Activated T-cell treated with anti-CD3 and anti-CD28 coated beads for 4 hours (primary cell): ENCODE results near the gene CDH12.

ENCODE experiments used
- DNase-seq: peaks from one replicate; pipeline ENCODE4 v3.0.0-alpha.2; 2020

CDH12 gene

DNA sequence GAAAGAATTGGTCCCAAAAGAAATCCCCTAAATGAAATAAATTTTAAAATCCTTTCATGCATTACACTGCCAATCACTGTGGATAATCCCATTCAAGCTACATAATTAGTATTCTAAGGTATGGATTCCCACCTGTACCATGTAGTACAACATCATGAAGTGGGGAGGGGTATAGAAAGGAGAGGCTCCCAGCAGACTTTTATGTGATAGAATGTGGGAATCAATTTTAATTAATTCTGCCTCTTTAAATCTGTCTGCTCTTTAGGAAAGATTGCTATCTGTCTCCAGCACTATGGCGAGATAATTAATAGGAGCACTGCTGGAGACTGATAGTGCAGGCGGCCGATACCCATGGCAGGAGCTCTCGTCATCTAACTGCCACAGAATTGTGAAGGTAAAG, 95.4 kb downstream of the CDH12 start:
- DNase-seq: no peak

- DNase-seq: no peak
Observed at GRCh38 chr5:22754155-22754554, 99.0 kb downstream of the CDH12 start.

- DNase-seq: no peak
Observed at GRCh38 chr5:22751536-22751935, 101.6 kb downstream of the CDH12 start.

DNA sequence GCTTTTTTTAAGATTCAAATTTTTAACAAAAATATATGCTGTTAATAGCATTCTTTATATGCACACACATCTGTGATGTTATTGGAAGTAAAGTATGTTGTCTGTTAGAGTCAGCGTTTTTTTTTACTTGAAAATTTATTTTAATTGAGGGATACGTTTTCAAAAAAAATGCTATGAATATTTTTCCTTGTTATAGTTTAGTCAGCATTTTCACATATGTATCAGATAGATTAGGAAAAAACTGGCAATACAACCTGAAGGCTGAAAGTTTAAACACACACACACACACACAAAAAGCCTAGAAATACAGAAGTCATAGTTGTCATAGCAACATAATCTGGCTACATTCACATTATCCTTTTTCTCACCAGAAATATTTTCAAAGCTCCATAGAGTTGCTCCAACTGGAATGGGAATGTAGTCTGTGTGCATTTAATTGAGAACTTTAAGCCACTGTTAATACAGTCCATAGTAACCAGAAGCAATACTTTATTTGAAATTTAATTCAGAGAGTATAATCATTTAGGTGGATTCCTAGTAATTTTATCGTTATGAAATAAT, 116.6 kb downstream of the CDH12 start:
- DNase-seq: no peak

DNA sequence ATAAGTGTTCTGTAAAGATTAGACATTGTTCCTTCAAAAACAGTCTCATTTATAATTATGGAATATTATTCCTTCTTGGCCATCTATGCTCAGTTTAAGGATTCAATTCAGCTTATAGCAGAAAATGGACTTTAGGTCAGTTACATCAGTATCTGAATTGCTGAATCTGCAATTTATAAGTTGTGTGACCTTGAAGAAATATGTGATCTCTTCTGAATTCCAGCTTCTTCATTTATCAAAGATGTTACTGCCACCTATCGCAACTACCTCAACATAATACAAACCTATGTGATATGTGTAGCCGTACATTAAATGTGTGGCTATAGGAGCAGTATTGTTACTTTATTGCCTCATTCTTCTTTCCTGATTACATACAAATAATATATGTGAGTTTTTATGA, 118.2 kb downstream of the CDH12 start:
- DNase-seq: no peak

DNA sequence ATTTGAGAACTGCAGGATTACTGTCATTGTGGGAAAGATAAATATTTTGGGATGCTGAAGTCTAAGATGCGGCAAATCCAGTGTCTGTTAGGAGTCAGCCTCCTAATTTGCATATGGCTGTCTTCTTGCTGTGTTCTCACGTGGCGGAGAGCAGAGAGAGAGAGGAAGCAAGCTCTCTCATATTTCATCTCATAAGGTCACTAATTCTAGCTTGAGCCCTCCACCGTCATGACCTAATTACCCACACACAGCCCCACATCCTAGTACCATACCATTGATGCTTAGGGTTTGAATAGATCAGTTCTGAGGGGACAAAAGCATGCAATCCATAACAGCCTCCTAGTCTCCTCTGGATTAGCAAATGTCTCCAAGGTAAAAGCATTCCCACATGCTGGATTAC, 124.5 kb downstream of the CDH12 start:
- no peak for DNase-seq

DNA sequence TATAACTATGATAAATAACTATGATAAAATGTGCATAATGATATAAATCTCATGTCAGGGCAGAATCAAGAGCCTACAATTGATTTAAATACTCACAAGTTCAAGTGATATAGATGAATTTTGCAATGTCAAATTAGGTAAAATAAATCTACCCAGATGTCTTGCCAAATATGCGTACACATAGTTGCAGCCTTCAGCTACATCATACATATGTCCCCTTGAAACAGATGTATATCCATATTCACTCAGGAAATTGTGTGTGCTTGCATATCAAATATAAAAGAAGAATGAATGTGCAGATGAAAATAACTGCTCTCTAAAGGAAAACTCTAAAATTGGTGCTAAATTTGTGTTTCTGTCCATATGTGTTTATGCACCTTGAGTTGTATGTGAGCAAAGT, 130.7 kb downstream of the CDH12 start:
- DNase-seq: no peak

GRCh38 chr5:22722056-22722455, 131.1 kb downstream of the CDH12 start:
- DNase-seq: no peak

DNA sequence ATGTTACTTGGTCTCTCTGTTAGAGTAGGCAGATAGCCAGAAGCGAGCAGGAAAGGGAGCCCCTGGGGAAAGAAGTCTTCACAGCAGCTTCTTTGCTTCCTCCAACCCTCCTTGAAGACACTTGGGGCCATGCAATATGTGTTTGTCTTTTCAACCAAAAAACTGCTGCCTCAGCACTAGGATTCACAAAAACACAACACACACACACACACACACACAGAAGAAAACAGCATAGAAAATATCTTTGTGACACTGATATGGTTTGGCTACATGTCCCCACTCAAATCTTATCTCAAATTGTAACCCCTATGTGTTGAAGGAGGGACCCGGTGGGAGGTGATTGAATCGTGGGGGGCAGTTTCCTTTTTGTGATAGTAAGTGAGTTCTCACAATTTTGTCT, 133.3 kb downstream of the CDH12 start:
- no peak for DNase-seq

GRCh38 chr5:22710660-22711059, 142.5 kb downstream of the CDH12 start:
- no peak for DNase-seq

- DNase-seq: no peak
Observed at GRCh38 chr5:22709743-22710142, 143.4 kb downstream of the CDH12 start.

DNA sequence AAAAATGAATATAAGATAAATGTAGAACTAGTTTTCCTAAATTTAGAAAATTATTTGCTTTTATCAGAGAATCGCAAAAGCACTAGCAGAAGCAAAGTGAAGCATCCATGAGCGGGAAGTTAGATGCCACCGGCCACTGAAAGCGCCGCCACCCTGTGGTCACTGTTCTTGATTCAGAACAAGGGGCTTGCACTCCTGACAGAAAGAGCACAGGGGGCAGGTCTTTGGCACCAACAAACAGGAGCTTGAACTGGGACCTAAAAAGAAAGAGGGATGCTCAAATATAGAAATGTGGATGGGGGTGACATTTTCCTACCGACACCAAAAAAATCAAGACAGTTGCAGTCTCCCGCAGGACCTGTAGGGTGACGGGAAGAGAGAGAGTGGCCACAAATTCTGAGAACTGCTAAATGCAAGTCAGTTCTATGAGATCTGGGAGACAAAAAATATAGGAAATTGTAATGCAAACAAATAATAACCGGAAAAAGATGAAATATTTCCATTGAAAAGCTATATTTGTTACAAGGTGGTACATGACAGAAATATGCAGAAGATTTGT, 144.3 kb downstream of the CDH12 start:
- DNase-seq: no peak

GRCh38 chr5:22706901-22707300, 146.2 kb downstream of the CDH12 start:
- no peak for DNase-seq

- DNase-seq: no peak
Observed at GRCh38 chr5:22699319-22699718, 153.8 kb downstream of the CDH12 start.

- no peak for DNase-seq
Observed at GRCh38 chr5:22693121-22693520, 160.0 kb downstream of the CDH12 start.

DNA sequence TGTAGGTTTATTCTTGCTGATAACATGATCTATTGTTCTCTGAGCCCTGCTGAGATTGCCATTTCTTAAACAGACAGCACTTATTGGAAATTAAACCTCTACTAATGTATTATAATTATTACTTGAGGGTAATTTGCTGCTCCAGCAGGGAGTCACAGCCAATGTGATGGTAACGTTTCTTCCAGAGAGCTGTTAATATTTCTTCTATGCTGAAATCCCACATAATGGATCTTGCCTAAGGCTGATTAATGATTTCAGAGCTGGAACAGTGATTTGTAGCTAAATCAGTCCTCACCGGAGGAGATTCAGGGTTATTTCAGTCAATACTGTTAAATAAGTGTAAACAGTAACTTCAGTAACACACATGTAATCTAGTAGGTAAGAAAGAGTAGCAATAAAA, 170.1 kb downstream of the CDH12 start:
- no peak for DNase-seq

DNA sequence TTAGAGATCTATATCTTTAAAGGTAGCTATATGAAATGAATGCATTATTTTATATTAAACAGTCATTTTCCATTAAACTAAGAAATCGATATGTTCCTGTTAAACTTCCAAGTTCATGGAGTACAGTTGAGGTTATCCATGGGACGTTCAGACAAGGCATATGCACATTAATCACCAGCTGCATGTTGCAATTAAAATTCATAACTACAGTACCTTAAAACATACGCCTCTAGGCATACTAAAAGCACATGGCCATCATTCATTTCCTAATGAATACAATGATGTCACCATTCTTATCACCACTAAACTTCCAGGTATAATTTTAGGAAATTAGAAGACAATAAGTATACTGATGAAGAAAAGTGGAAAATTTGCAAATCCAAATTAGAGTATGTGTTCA, 174.3 kb downstream of the CDH12 start:
- no peak for DNase-seq

- no peak for DNase-seq
Observed at GRCh38 chr5:22673131-22673530, 180.0 kb downstream of the CDH12 start.

- DNase-seq: no peak
Observed at GRCh38 chr5:22669345-22669744, 183.8 kb downstream of the CDH12 start.

- no peak for DNase-seq
Observed at GRCh38 chr5:22665801-22666200, 187.3 kb downstream of the CDH12 start.

DNA sequence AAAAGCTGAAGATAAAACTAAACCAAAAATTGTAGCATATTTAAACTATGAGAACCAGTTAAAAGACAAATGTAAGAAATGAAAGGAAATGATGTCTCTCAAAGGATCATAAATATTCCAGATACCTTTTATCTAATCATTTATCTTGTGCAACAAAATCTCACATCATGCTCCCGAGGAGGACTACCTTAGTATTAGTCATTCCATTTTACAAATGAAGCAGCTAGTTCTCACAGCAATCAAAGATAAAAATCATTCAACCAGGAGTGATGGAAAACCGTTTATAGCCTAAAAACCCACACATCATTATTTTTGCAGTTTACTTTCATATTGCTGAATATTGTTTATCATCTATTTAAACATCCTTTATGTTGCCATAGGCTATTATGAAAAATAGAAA, 190.0 kb downstream of the CDH12 start:
- DNase-seq: no peak

GRCh38 chr5:22662391-22662790, 190.8 kb downstream of the CDH12 start:
- DNase-seq: no peak

DNA sequence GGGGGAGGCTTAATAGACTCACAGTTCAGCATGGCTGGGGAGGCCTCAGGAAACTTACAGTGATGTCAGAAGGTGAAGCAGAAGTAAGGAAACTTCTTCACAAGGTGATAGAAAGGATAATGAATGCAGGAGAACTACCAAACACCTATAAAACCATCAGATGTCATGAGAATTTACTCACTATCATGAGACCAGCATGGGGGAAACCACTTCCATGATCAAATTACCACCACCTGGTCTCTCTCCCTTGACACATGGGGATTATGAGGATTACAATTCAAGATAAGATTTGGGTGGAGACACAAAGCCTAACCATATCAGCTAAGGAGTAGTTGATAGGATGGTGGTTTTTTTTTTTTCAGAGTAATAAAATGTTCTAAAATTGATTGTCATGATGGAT, 201.8 kb downstream of the CDH12 start:
- DNase-seq: no peak

DNA sequence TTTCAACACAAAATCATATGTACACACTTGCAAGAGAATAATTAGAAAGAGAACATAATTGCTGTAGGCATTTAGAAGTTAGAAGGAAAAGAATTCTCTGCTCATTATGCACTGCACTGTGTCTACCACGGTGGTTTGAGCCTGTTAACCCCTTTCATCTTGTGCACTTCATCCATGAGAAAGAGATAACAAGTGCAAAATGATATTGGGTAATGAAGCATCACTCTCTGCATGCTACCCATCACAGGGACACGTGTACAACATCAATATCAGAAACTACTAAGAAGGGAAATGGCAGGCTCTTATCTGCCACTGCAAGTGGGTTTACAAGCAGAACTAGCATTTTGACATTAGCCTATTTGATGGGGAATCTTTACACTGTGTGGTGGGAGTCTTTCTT, 202.6 kb downstream of the CDH12 start:
- DNase-seq: no peak

- no peak for DNase-seq
Observed at GRCh38 chr5:22649074-22649473, 204.1 kb downstream of the CDH12 start.

DNA sequence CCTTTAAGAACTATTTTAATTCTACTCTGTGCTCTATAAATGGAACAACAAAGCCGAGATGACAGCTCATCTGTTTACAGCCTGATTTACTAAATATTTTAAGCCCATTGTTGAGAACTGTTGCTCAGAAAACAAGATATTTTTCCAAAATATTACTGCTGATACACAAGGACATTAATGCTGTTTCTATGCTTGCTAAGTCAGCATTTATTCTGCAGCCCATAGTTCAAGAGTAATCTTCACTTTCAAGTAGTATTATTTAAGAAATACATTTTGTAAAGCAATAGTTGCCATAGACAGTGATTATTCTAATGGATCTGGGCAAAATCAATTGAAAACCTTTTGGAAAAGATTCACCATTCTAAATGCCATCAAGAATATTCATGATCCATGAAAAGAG, 208.3 kb downstream of the CDH12 start:
- DNase-seq: no peak
